ENCODE data around the gene ZNF318. TPM values are rescaled to one million over a fixed set of nuclear protein-coding genes. Genes with fewer than 3 reads are reported as not detected.

ZNF318 gene, protein sequence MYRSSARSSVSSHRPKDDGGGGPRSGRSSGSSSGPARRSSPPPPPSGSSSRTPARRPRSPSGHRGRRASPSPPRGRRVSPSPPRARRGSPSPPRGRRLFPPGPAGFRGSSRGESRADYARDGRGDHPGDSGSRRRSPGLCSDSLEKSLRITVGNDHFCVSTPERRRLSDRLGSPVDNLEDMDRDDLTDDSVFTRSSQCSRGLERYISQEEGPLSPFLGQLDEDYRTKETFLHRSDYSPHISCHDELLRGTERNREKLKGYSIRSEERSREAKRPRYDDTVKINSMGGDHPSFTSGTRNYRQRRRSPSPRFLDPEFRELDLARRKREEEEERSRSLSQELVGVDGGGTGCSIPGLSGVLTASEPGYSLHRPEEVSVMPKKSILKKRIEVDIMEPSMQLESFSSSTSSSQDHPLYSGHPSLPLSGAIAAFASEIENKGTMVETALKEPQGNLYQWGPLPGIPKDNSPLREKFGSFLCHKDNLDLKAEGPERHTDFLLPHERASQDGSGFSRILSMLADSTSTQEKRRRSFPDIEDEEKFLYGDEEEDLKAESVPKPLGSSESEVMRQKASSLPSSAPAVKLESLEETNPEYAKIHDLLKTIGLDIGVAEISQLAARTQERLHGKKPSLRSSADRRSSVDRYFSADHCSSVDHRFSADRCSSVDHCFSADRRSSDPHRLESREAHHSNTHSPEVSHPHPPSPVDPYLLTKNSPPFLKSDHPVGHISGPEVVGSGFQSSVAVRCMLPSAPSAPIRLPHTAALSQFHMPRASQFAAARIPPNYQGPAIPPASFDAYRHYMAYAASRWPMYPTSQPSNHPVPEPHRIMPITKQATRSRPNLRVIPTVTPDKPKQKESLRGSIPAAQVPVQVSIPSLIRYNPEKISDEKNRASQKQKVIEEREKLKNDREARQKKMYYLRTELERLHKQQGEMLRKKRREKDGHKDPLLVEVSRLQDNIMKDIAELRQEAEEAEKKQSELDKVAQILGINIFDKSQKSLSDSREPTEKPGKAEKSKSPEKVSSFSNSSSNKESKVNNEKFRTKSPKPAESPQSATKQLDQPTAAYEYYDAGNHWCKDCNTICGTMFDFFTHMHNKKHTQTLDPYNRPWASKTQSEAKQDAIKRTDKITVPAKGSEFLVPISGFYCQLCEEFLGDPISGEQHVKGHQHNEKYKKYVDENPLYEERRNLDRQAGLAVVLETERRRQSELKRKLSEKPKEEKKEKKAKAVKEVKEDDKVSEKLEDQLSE (N-terminal part only)
- 19.0 to 24.3 TPM (median 19.7 TPM) in 3 replicates for total RNA-seq (2021)
- Bru-seq, nascent RNA, result percentile 64 among the genes with signal in this experiment
- long read RNA-seq, experiment 1, full-length matches to known transcripts, result 12 of 58 reads
- long read RNA-seq, experiment 1, partial matches to known transcripts, result 27 of 58 reads
- long read RNA-seq, experiment 1, other reads (novel, unspliced or antisense), result 19 of 58 reads
- long read RNA-seq, experiment 2, full-length matches to known transcripts, result 1 of 17 reads
- long read RNA-seq, experiment 2, partial matches to known transcripts, result 6 of 17 reads
- long read RNA-seq, experiment 2, other reads (novel, unspliced or antisense), result 10 of 17 reads
- long read RNA-seq, experiment 3, partial matches to known transcripts, result 0 of 2 reads
- long read RNA-seq, experiment 3, other reads (novel, unspliced or antisense), result 2 of 2 reads

DNA sequence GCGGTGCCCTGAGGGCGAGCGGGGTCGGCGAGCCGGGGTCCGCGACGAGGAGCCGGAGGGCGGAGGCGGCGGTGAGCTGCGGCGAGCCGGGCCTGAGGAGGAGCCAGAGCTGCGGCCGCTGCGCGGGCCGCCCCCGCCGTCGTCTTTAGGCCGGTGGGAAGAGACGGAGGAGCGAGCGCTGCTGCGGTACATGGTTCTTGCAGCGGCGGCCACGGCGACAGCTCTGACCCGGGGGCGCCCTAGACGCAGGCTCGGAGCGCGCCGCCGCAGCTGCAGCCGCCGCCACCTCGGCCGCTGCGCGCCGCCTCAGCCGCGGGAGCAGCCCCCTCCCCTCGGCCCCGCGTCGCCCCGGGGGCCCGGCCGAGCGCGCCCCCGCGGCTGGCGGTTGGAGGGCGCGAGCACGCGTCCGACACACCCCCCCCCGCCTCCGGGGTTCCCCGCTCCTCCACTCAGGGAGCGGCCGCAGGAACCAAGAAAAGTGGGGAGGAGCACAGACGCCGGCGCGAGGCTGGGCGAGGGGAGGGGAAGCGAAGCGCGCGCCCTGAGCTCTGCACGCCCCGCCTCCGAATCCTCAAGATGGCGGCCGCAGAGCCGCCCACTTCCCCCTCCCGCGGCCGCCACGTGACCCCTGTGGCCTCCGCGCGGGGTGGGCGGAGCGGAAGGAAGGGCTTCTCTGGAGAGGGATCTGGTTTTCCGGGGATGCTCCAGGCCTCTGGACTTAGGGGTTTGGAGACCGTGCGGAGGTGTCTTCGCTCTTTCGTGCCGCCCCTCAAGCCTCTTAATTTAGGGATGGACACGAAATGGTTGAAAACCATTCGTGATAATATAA, at the start of gene ZNF318:
TSS of gene ZNF318 (minus strand) at position 474 of the 829 bp plus-strand sequence. CDS start at position 192, 282 bp downstream.
- Mint-ChIP-seq H3K27ac (peak within 1 kb of the TSS; percentile 82; the same call in 1 of the 2 replicates), H3K27me3 (ENCODE audit: low read depth) (peaks cover 22% of the 10 kb centered on the region), H3K4me1 (peaks cover 23% of the 10 kb centered on the region), H3K9me3 (no peaks in the 10 kb centered on the region), H3K4me3 (peak within 1 kb of the TSS; percentile 80), H3K36me3 (peaks cover 9% of the 10 kb centered on the region)
- ChIA-PET POLR2A (interaction anchor here (0.5 to 1.0 kb wide), 7 partner anchors 8 to 495 kb away, joined by 3 to 4 read pairs (median 3); partner anchors contain the start of genes CNPY3 and TJAP1), CTCF (interaction anchor here (0.5 to 1.6 kb wide), 20 partner anchors 9 to 238 kb away, joined by 3 to 12 read pairs (median 4); partner anchors contain the start of genes CRIP3, DLK2 and DNPH1)
- ATAC-seq (peak; percentile 97), DNase-seq (ENCODE audit: low spot score) (peak; percentile 95)
- no peak for TF ChIP-seq ETV6 (CRISPR knock-in tag; IDR thresholded peaks at IDR 0.05)
- 0 out of 2 replicates have a peak, but pooled peaks have one; percentile 5 for TF ChIP-seq GABPB1 (CRISPR knock-in tag; IDR thresholded peaks at IDR 0.05)
- TF ChIP-seq, protein P1, sequence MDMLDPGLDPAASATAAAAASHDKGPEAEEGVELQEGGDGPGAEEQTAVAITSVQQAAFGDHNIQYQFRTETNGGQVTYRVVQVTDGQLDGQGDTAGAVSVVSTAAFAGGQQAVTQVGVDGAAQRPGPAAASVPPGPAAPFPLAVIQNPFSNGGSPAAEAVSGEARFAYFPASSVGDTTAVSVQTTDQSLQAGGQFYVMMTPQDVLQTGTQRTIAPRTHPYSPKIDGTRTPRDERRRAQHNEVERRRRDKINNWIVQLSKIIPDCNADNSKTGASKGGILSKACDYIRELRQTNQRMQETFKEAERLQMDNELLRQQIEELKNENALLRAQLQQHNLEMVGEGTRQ (CRISPR knock-in tag; IDR thresholded peaks at IDR 0.05), result peak; percentile 98
- no peak for TF ChIP-seq NFYB (CRISPR knock-in tag; conservative IDR thresholded peaks at IDR 0.05; ENCODE audit: low read depth)
- TF ChIP-seq, protein P2, sequence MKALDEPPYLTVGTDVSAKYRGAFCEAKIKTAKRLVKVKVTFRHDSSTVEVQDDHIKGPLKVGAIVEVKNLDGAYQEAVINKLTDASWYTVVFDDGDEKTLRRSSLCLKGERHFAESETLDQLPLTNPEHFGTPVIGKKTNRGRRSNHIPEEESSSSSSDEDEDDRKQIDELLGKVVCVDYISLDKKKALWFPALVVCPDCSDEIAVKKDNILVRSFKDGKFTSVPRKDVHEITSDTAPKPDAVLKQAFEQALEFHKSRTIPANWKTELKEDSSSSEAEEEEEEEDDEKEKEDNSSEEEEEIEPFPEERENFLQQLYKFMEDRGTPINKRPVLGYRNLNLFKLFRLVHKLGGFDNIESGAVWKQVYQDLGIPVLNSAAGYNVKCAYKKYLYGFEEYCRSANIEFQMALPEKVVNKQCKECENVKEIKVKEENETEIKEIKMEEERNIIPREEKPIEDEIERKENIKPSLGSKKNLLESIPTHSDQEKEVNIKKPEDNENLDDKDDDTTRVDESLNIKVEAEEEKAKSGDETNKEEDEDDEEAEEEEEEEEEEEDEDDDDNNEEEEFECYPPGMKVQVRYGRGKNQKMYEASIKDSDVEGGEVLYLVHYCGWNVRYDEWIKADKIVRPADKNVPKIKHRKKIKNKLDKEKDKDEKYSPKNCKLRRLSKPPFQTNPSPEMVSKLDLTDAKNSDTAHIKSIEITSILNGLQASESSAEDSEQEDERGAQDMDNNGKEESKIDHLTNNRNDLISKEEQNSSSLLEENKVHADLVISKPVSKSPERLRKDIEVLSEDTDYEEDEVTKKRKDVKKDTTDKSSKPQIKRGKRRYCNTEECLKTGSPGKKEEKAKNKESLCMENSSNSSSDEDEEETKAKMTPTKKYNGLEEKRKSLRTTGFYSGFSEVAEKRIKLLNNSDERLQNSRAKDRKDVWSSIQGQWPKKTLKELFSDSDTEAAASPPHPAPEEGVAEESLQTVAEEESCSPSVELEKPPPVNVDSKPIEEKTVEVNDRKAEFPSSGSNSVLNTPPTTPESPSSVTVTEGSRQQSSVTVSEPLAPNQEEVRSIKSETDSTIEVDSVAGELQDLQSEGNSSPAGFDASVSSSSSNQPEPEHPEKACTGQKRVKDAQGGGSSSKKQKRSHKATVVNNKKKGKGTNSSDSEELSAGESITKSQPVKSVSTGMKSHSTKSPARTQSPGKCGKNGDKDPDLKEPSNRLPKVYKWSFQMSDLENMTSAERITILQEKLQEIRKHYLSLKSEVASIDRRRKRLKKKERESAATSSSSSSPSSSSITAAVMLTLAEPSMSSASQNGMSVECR (CRISPR knock-in tag; IDR thresholded peaks at IDR 0.05; ENCODE audit: borderline replicate concordance), result no peak
- TF ChIP-seq ZNF317 (CRISPR knock-in tag; IDR thresholded peaks at IDR 0.05; ENCODE audit: borderline replicate concordance, low read depth), result no peak
- TF ChIP-seq, protein P3, sequence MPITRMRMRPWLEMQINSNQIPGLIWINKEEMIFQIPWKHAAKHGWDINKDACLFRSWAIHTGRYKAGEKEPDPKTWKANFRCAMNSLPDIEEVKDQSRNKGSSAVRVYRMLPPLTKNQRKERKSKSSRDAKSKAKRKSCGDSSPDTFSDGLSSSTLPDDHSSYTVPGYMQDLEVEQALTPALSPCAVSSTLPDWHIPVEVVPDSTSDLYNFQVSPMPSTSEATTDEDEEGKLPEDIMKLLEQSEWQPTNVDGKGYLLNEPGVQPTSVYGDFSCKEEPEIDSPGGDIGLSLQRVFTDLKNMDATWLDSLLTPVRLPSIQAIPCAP (CRISPR knock-in tag; IDR thresholded peaks at IDR 0.05), result no peak
- TF ChIP-seq, protein P4, sequence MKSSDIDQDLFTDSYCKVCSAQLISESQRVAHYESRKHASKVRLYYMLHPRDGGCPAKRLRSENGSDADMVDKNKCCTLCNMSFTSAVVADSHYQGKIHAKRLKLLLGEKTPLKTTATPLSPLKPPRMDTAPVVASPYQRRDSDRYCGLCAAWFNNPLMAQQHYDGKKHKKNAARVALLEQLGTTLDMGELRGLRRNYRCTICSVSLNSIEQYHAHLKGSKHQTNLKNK (CRISPR knock-in tag; IDR thresholded peaks at IDR 0.05), result no peak
- TF ChIP-seq, protein P5, sequence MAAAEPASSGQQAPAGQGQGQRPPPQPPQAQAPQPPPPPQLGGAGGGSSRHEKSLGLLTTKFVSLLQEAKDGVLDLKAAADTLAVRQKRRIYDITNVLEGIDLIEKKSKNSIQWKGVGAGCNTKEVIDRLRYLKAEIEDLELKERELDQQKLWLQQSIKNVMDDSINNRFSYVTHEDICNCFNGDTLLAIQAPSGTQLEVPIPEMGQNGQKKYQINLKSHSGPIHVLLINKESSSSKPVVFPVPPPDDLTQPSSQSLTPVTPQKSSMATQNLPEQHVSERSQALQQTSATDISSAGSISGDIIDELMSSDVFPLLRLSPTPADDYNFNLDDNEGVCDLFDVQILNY (CRISPR knock-in tag; IDR thresholded peaks at IDR 0.05), result peak; percentile 75
- TF ChIP-seq, protein P6, sequence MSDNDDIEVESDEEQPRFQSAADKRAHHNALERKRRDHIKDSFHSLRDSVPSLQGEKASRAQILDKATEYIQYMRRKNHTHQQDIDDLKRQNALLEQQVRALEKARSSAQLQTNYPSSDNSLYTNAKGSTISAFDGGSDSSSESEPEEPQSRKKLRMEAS (CRISPR knock-in tag; IDR thresholded peaks at IDR 0.05), result peak; percentile 48; the same call in 1 of the 2 replicates
- no peak for TF ChIP-seq ZNF416 (CRISPR knock-in tag; IDR thresholded peaks at IDR 0.05)
- TF ChIP-seq ZNF263 (CRISPR knock-in tag; IDR thresholded peaks at IDR 0.05; ENCODE audit: low read depth), result no peak
- TF ChIP-seq FOXK1 (CRISPR knock-in tag; IDR thresholded peaks at IDR 0.05), result peak; percentile 5; the same call in 1 of the 2 replicates
- TF ChIP-seq, protein P7, sequence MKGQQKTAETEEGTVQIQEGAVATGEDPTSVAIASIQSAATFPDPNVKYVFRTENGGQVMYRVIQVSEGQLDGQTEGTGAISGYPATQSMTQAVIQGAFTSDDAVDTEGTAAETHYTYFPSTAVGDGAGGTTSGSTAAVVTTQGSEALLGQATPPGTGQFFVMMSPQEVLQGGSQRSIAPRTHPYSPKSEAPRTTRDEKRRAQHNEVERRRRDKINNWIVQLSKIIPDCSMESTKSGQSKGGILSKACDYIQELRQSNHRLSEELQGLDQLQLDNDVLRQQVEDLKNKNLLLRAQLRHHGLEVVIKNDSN (CRISPR knock-in tag; IDR thresholded peaks at IDR 0.05), result peak; percentile 97
- peak; percentile 35; the same call in 1 of the 2 replicates for TF ChIP-seq KAT7 (CRISPR knock-in tag; IDR thresholded peaks at IDR 0.05; ENCODE audit: borderline replicate concordance)
- TF ChIP-seq, protein P8, sequence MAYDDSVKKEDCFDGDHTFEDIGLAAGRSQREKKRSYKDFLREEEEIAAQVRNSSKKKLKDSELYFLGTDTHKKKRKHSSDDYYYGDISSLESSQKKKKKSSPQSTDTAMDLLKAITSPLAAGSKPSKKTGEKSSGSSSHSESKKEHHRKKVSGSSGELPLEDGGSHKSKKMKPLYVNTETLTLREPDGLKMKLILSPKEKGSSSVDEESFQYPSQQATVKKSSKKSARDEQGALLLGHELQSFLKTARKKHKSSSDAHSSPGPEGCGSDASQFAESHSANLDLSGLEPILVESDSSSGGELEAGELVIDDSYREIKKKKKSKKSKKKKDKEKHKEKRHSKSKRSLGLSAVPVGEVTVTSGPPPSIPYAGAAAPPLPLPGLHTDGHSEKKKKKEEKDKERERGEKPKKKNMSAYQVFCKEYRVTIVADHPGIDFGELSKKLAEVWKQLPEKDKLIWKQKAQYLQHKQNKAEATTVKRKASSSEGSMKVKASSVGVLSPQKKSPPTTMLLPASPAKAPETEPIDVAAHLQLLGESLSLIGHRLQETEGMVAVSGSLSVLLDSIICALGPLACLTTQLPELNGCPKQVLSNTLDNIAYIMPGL (CRISPR knock-in tag; IDR thresholded peaks at IDR 0.05), result 0 out of 2 replicates have a peak, but pooled peaks have one; percentile 10
- 0 out of 2 replicates have a peak, but pooled peaks have one; percentile 22 for TF ChIP-seq NFE2L1 (CRISPR knock-in tag; IDR thresholded peaks at IDR 0.05)

Data from WTC11 (cell line).